ENCODE results near the gene PARVB.
A peak's percentile ranks its signal among the peaks of the same experiment; 100 is the strongest.

Gene PARVB

GRCh38 chr22:44024288-44024921, at the start of gene PARVB:
TSS of gene PARVB (plus strand) at chr22:44024302. CDS start at chr22:44024340, 38 bp downstream.
- DNase-seq (ENCODE audit: low spot score) = peak; percentile 61

GRCh38 chr22:43975041-43975440, 49.1 kb upstream of the PARVB start:
- DNase-seq (ENCODE audit: low spot score) = no peak

- no peak for DNase-seq (ENCODE audit: low spot score)
These were observed 47.0 kb upstream of the PARVB start for GRCh38 chr22:43976861-43977795.

GRCh38 chr22:43978558-43978957, 45.5 kb upstream of the PARVB start:
- DNase-seq (ENCODE audit: low spot score) = no peak

- no peak for DNase-seq (ENCODE audit: low spot score)
These were observed 43.5 kb upstream of the PARVB start for GRCh38 chr22:43980579-43980978.

GRCh38 chr22:43980996-43981395, 43.1 kb upstream of the PARVB start:
- no peak for DNase-seq (ENCODE audit: low spot score)

GRCh38 chr22:43983808-43984207, 40.3 kb upstream of the PARVB start:
- no peak for DNase-seq (ENCODE audit: low spot score)

- DNase-seq (ENCODE audit: low spot score) = no peak
These were observed 38.6 kb upstream of the PARVB start for GRCh38 chr22:43985532-43985931.

- DNase-seq (ENCODE audit: low spot score) = no peak
These were observed 35.8 kb upstream of the PARVB start for GRCh38 chr22:43988116-43988820.

- DNase-seq (ENCODE audit: low spot score) = no peak
These were observed 35.1 kb upstream of the PARVB start for GRCh38 chr22:43988960-43989359.

GRCh38 chr22:43990044-43990443, 34.1 kb upstream of the PARVB start:
- DNase-seq (ENCODE audit: low spot score) = no peak

GRCh38 chr22:43991316-43992020, 32.6 kb upstream of the PARVB start:
- no peak for DNase-seq (ENCODE audit: low spot score)

- peak; percentile 87 for DNase-seq (ENCODE audit: low spot score)
These were observed 31.7 kb upstream of the PARVB start for GRCh38 chr22:43992331-43992821.

GRCh38 chr22:43993072-43993760, 30.9 kb upstream of the PARVB start:
- peak; percentile 86 for DNase-seq (ENCODE audit: low spot score)

GRCh38 chr22:43994006-43994405, 30.1 kb upstream of the PARVB start:
- DNase-seq (ENCODE audit: low spot score) = no peak

GRCh38 chr22:43994416-43994815, 29.7 kb upstream of the PARVB start:
- no peak for DNase-seq (ENCODE audit: low spot score)

- no peak for DNase-seq (ENCODE audit: low spot score)
These were observed 28.9 kb upstream of the PARVB start for GRCh38 chr22:43995057-43995685.

- DNase-seq (ENCODE audit: low spot score) = no peak
These were observed 28.3 kb upstream of the PARVB start for GRCh38 chr22:43995798-43996169.

- DNase-seq (ENCODE audit: low spot score) = no peak
These were observed 27.7 kb upstream of the PARVB start for GRCh38 chr22:43996170-43996980.

- DNase-seq (ENCODE audit: low spot score) = no peak
These were observed 27.2 kb upstream of the PARVB start for GRCh38 chr22:43996981-43997265.

Measured in GM03348 (cell line).